Right lung (tissue), 5 donors: ENCODE results near the gene SPTB. TPM values are rescaled to one million over a fixed set of nuclear protein-coding genes. Genes with fewer than 3 reads are reported as not detected.

Source experiments
- DNase-seq, 2 donors: peaks; one replicate each; pipeline ENCODE4 v3.0.0-alpha.2; 2013
- polyA plus RNA-seq, 5 donors: library from polyadenylated mRNA; unstranded; fragments of 120-200 nt; gene quantifications; one replicate each; pipeline versions ENCODE4 v1.2.1 to v1.2.3, GENCODE V29; 2013; ENCODE audit warnings: inconsistent platforms in 1 of 5, low replicate concordance in 1 of 5; ENCODE audit not compliant: insufficient read length in 5 of 5, insufficient read depth in 1 of 5

Gene SPTB
- polyA plus RNA-seq, 5 donors, result 2.7 to 8.0 (median 4.3) TPM

GRCh38 chr14:64855721-64856528 lies 23.8 kb downstream of the SPTB start:
- DNase-seq, result no peak

DNA sequence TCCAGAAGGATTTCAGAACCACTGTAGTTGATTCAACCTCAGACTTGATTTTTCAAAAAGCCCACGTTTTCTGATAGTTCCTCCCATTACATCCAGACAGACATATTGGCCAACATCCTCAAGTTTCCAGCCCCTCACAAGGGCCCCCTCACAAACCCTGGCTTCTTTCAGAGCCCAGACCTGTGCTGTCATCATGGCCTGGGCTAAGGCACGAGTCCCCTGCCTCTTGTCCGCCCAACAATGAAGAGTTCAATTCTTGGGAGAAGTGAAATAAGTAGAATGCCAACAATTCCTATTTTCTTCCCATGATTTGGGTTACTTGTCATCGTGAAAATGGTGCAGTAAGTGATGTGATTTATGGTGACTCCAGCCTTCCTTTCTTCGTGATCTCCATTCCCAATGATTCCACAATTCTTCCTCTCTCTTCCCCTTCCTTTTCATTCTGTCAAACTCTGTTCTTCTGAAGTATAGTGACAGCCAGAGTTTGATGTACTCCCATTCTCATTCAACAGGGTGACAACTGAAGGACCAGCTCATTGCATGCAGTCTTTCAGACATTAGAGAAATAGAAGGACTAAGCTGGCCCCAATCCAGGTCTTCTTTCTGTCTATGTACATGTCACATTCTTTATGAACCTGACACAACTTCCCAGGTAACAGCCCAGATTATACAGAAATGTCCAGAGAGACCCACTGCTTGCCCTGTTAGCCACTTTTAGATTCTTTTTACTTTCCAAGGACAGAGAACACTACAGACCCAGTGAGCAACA lies 29.2 kb downstream of the SPTB start:
- DNase-seq, result no peak

GRCh38 chr14:64849940-64850339 lies 29.8 kb downstream of the SPTB start:
- DNase-seq, result no peak

- DNase-seq, result no peak
These were observed 31.5 kb downstream of the SPTB start for GRCh38 chr14:64848239-64848638.

DNA sequence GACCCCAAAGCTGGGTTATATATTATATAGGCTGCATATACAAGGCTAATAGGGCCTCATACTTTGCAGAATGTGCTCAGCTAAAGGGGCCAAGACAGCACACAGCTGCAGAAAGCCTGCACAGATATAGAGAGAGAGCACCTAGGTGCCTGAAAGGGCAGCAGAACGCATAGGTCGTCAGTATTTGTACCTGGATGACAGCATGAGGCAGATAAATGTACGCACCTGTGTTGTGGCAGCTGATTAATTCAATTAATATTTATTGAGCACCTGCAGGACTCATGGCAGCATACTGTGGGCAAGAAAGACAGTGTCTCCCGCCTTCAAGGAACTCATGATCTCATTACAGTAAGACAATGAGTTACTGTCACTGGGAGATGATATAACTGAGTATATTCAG lies 33.4 kb downstream of the SPTB start:
- DNase-seq, result no peak

GRCh38 chr14:64845878-64846277 lies 33.8 kb downstream of the SPTB start:
- no peak for DNase-seq

DNA sequence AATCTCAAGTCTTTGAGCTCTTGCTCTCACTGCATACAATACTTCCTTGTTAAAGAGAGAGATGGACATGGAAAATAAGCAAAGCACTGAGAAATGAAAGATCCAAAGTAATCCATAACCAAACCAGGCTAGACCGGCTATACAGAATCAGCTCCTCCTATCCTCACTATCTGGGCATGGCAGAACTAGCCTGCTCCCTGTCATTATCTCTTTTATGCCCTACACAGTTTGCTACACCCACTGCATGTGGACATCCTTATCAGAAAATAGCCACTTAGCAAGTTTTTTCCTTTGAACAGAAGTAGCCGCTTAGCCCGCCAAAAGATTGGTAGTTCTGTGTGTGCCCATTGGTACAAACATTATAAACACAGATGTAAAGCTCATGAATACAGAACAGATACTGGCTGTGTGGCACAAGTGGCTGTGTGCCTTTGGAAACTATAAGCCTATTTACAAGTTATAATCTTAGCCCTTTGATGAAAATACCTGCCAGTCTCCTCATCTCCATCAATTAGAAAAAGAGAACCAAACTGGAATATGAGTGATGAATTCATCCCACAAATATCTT lies 34.7 kb downstream of the SPTB start:
- DNase-seq, result no peak

GRCh38 chr14:64844272-64844671 lies 35.4 kb downstream of the SPTB start:
- no peak for DNase-seq

DNA sequence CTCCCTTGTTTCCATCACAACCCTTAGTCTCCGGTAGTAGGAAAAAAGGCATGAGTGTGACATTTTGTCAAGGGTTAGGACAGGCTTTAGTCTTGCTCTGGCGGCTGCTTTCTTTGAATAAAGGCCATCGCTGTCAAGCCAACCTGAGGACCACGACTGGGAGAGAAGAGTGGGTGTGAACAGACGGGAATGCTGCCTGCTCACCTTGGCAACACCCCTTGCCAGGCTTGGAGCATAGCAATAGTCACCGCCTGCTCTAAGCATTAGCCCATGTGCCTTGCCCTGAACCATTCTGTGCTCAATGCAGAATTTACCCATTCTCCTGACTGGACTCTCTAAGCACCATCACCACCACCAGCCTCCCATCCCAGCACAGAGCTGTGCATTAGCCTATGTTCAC lies 36.2 kb downstream of the SPTB start:
- DNase-seq, result no peak

GRCh38 chr14:64841772-64842750 lies 37.6 kb downstream of the SPTB start:
- DNase-seq, result no peak

DNA sequence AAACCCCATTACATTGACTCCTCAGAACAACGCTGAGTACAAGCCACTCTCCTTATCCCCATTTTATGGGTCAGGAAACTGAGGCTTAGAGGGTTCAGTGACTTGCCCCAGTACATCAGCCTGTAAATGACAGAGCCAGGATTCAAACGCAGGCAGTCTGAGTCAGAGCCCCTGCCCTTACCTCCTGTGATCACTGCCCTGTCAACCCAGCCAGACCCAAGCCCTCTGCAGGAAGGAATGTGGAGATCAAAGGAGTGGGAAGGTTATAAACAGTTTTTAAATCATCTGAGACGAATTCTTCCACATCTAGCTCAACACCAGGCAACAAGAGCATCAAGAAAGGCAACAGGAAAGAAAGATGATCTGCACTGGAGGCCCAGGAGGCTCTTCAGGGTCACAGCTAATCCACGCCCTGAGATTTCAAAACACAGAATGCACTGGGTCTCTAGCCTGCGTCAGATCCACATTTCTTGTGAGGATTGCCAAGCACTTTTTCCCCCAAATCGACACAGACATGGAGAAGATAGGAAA lies 38.5 kb downstream of the SPTB start:
- peak in 1 of 2 donors; percentile 7 for DNase-seq

- no peak for DNase-seq
These were observed 41.1 kb downstream of the SPTB start for GRCh38 chr14:64838656-64839055.

DNA sequence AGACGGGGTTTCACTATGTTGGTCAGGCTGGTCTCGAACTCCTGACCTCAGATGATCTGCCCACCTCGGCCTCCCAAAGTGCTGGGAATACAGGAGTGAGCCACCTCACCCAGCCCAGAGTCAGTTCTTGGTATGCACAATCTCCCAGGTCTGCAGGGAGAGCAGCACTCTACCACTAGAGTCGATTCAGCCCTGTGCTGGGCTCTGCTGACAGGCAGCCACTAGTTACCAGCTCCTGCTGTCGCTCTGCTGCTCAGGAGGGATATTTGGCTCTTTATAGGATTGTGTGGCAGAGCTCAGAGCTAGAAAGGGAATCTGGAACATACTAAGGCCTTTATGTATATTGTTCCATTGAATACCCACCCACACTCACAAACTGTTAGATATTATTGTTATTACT lies 44.3 kb downstream of the SPTB start:
- no peak for DNase-seq

GRCh38 chr14:64834965-64835364 lies 44.7 kb downstream of the SPTB start:
- DNase-seq, result no peak

GRCh38 chr14:64831419-64831818 lies 48.3 kb downstream of the SPTB start:
- DNase-seq, result no peak

DNA sequence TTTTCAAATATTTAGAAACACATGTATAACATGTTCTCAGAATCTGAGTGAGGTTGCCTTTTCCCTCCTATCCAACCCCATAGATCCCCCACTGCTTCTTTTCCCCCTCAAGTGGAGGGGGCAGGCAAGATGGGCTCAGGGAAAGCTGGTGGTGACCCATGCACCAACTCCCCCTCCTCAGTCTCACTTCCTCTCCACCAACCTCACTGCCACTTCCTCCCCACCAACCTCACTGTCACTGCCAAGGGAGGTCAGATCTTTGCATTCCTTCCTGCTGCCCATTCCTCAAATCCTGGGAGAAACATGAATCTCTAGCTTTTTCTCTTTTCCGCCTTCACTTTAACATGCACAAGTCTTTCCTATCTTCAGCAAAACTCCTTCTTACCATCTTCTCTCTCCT lies 48.7 kb downstream of the SPTB start:
- no peak for DNase-seq

DNA sequence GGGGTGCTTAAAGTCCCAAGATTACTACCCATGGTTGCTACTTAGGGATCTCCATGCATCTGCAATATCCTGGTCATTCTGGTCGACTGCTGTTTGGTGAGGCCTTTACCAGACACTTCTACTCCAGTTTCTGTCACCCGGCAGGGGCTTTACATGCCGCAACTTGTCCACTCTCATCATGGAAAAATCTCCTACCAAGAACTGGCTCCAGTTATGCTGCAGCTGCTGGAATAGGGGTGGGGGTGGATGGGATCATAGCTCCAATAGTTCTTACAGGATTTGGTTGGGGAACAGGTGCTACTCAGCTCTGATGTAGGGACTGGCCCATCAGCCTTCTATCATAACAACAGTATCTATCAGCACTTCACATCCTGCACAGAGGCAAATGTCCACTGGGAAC lies 51.6 kb downstream of the SPTB start:
- no peak for DNase-seq

DNA sequence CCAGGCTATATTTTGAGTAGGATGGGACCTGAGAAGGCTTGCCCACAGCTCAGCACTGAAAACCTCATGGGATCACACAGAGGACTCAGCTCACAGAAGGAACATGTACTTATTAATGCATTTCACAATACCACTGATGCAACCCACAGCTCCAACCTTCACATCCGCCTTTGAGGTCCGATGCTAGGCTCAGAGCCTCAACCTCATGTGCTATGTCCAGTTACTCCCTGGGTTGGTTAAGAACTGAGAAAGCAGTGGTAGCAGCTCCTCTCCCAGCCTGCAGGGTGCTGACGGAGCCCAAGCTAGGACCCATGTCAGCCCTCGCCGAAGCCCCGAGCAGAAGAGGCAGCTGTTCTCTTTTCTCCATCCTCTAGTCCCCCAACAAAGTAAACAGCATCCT lies 52.9 kb downstream of the SPTB start:
- no peak for DNase-seq

- DNase-seq, result no peak
These were observed 53.4 kb downstream of the SPTB start for GRCh38 chr14:64826333-64826732.

DNA sequence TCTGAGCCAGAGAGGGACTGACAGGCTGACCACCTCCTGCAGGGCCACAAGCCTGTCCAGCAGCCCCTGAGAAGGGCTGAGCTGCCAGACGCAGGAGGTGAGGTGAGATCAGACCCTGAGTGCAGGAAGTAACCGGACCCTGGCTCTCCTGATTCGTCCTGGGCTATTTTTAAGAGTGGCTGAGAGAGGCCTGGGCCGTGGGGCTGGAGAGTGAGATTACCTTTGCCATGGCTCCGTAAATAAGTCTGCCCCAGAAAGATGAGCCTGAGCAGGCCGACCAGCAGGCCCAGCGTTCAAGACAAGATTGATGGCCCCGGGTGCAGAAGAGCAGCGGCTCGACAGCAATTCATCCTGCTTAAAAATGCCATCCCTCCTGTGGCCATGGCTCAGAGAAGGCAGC lies 54.2 kb downstream of the SPTB start:
- no peak for DNase-seq

GRCh38 chr14:64825006-64825405 lies 54.7 kb downstream of the SPTB start:
- DNase-seq, result no peak
